KMS-11 (cell line): ENCODE measurements around the gene TOR4A.

Source experiments
- H2AFZ ChIP-seq: fragments of 200-600 bp; sonication (generic); 2 replicates; pipeline ENCODE4 v1.6.1; 2016; ENCODE audit warnings: antibody characterized with exemption, mixed run types, low read depth
- H3K27ac ChIP-seq: fragments of 200-600 bp; sonication (generic); 2 replicates; pipeline ENCODE4 v1.6.1; 2016; ENCODE audit warnings: mild to moderate bottlenecking, mixed run types
- H3K27me3 ChIP-seq: fragments of 200-600 bp; sonication (generic); 2 replicates; pipeline ENCODE4 v1.6.1; 2017; ENCODE audit warnings: mild to moderate bottlenecking, low read depth, mixed run types, moderate library complexity; ENCODE audit not compliant: insufficient read depth
- H3K36me3 ChIP-seq: fragments of 200-600 bp; sonication (generic); 2 replicates; pipeline ENCODE4 v1.6.1; 2017; ENCODE audit warnings: mild to moderate bottlenecking, mixed run types; ENCODE audit not compliant: insufficient read depth
- H3K4me1 ChIP-seq: fragments of 200-600 bp; sonication (generic); 2 replicates; pipeline ENCODE4 v1.6.1; 2016; ENCODE audit warnings: mild to moderate bottlenecking, low read depth, mixed run types; ENCODE audit not compliant: poor library complexity, severe bottlenecking
- H3K4me2 ChIP-seq: fragments of 200-600 bp; sonication (generic); 2 replicates; pipeline ENCODE4 v1.7.0; 2016; ENCODE audit warnings: mild to moderate bottlenecking, mixed run types
- H3K4me3 ChIP-seq: fragments of 200-600 bp; sonication (generic); IDR thresholded peaks from 2 replicates; pipeline ENCODE4 v1.6.1; 2017; ENCODE audit warnings: low read depth, low read length, mixed read lengths; ENCODE audit not compliant: insufficient read depth
- H3K79me2 ChIP-seq: fragments of 200-600 bp; sonication (generic); 2 replicates; pipeline ENCODE4 v1.6.1; 2016; ENCODE audit warnings: low read depth, mixed run types; ENCODE audit not compliant: insufficient read depth
- H3K9ac ChIP-seq: fragments of 200-600 bp; sonication (generic); 2 replicates; pipeline ENCODE4 v1.6.1; 2016; ENCODE audit warnings: mild to moderate bottlenecking, mixed run types
- H4K20me1 ChIP-seq: fragments of 200-600 bp; sonication (generic); 2 replicates; pipeline ENCODE4 v1.6.1; 2016; ENCODE audit warnings: mild to moderate bottlenecking, mixed run types; ENCODE audit not compliant: insufficient read depth
- TF ChIP-seq, protein P1 (sequence below): fragments of 200-600 bp; sonication (generic); conservative IDR thresholded peaks from 2 replicates; pipeline ENCODE4 v1.6.1; 2017; ENCODE audit warnings: low read depth, mild to moderate bottlenecking, antibody characterized with exemption, low read length, moderate library complexity, mixed read lengths

Gene TOR4A

DNA sequence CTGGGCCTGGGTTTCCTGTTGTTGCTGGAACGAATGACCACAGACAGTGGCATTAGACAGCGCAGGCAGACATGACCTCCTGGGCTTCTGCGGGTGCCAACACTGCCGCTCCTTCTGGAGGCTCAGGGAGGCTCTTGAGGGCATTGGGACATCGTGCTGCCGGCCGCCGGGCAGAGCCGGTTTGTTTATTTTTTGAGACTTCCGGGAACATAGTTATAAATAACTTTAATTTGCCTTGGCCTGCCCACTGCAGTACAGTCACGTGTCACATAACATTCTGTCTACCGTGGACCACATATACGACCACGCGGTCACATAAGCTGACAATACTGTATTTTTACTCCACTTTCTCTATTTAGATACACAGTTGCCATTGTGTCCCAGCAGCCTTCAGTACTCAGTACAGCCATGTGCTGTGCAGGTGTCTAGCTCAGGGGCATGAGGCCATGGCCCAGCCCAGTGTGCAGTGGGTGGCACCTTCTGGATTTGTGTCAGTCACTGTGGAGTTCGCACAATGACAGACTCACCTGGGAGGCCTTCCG is 8.2 kb upstream of the TOR4A start:
- Histone ChIP-seq H4K20me1 (no peaks in the 10 kb centered on the region), H3K36me3 (no peaks in the 10 kb centered on the region)

DNA sequence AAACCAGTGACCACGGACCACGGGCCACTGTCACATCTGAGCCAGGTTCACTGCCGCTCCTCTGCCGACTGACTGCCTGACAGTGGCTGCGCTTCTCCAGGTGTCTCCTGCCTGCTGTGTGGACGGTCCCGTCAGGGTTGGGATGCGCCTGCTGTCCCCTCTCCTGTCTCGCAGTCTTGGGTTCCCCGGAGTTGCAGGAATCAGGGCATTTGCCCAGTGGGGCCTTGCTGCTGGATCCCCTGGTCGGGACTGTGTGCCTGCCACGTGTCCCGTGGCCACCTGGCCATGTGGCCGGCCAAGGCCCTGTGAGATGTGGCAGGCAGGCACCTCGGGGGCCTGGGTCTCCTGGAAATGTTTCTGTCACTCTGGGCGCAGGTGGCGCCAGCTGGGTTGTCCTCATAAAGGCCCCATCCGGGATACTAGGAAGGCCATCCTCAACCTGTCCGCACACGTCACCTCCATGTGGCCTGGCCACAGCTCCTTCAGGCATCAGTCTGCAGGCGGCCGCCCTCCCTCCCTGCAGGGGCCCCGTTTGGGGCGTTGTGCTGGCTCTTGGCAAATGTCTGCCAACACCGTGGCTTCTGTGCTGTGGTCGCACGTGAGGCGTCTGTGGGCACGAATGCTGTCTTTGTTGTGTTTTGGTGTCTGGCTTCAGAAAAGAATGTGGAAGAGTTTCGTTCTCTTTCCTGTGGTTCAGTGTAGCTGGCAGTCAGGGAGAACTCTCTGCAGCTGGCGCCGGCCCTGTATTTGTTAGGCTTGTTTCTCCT is 6.4 kb upstream of the TOR4A start:
- Histone ChIP-seq H3K79me2 (no peaks in the 10 kb centered on the region), H4K20me1 (no peaks in the 10 kb centered on the region), H3K4me3 (no peak overlapping the region), H3K4me1 (peaks cover 26% of the 10 kb centered on the region), H3K36me3 (no peaks in the 10 kb centered on the region), H3K4me2 (peak overlapping the region; percentile 64), H2AFZ (no peak overlapping the region), H3K27ac (peak overlapping the region; percentile 74), H3K9ac (no peak overlapping the region), H3K27me3 (no peaks in the 10 kb centered on the region)
- TF ChIP-seq, protein P1, sequence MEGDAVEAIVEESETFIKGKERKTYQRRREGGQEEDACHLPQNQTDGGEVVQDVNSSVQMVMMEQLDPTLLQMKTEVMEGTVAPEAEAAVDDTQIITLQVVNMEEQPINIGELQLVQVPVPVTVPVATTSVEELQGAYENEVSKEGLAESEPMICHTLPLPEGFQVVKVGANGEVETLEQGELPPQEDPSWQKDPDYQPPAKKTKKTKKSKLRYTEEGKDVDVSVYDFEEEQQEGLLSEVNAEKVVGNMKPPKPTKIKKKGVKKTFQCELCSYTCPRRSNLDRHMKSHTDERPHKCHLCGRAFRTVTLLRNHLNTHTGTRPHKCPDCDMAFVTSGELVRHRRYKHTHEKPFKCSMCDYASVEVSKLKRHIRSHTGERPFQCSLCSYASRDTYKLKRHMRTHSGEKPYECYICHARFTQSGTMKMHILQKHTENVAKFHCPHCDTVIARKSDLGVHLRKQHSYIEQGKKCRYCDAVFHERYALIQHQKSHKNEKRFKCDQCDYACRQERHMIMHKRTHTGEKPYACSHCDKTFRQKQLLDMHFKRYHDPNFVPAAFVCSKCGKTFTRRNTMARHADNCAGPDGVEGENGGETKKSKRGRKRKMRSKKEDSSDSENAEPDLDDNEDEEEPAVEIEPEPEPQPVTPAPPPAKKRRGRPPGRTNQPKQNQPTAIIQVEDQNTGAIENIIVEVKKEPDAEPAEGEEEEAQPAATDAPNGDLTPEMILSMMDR, result no peak

More for the DNA sequence above, 8.2 kb upstream of the TOR4A start:
- Histone ChIP-seq H3K9ac (no peak overlapping the region), H3K4me1 (peaks cover 26% of the 10 kb centered on the region), H3K4me3 (no peak overlapping the region), H3K79me2 (no peaks in the 10 kb centered on the region), H3K27me3 (no peaks in the 10 kb centered on the region), H3K4me2 (no peak overlapping the region), H3K27ac (no peak overlapping the region), H2AFZ (no peak overlapping the region)
- TF ChIP-seq, protein P1, result no peak

DNA sequence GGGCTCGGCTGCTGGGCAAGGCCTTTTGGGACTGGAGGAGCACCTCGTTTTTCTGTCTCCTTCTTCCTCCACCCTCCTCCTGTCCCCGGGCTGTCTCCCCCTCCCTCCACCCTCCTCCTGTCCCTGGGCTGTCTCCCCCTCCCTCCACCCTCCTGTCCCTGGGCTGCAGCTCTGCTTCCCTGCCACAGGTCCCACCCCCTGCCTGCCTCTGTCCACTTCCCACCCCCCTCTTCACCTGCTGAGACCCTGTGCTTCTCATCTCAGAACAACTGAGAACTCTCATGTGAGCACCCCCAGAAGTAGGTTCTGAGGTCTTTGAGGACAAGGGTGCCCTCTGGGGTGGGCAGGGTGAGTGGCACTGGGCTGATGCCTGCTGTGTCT is 5.8 kb upstream of the TOR4A start:
- Histone ChIP-seq H3K4me1 (peaks cover 26% of the 10 kb centered on the region), H3K36me3 (no peaks in the 10 kb centered on the region), H4K20me1 (no peaks in the 10 kb centered on the region), H2AFZ (no peak overlapping the region), H3K27ac (peak overlapping the region; percentile 74), H3K9ac (no peak overlapping the region), H3K79me2 (no peaks in the 10 kb centered on the region), H3K4me3 (no peak overlapping the region), H3K4me2 (peak overlapping the region; percentile 64; the same call in 1 of the 2 replicates), H3K27me3 (no peaks in the 10 kb centered on the region)
- TF ChIP-seq, protein P1, result no peak

DNA sequence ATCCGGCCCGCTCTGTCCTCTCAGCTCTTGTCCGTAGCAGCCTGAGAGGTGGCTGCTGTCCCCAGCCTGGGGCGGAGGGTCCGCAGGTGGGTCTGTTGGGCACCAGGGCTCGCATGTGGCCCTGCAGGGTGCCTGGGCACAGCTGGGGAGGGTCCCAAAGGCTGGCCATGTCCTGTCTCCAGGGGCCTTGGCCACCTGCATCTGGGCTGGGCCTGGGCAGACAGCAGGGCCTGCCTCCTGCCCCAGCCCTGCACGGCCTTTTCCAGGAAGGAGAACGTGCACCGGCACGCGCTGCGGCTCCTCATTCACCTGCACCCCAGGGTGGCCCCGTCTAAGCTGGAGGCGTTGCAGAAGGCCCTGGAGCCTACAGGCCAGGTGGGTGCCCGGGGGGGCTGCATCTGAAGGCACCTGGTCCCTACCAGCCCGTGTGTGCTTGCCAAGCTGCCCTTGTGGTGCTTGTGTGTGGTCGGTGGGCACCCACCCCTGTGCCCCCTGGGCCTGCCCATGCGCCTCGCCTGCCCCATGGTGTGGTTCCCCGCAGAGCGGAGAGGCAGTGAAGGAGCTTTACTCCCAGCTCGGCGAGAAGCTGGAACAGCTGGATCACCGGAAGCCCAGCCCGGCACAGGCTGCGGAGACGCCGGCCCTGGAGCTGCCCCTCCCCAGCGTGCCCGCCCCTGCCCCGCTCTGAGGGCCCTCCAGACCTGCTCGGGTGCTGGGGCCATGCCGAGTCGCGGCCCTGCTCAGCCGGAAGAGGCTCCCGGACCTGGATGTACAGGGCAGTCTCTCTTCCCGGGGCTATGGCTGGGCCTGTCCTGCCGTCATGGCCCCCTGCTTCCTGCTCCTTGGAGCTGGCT is 5.1 kb upstream of the TOR4A start:
- Histone ChIP-seq H3K27me3 (no peaks in the 10 kb centered on the region), H3K79me2 (no peaks in the 10 kb centered on the region), H3K27ac (no peak overlapping the region), H2AFZ (no peak overlapping the region), H3K4me1 (peaks cover 26% of the 10 kb centered on the region), H3K36me3 (no peaks in the 10 kb centered on the region), H3K9ac (no peak overlapping the region), H4K20me1 (no peaks in the 10 kb centered on the region), H3K4me3 (no peak overlapping the region), H3K4me2 (no peak overlapping the region; the same call in 1 of the 2 replicates)
- TF ChIP-seq, protein P1, result no peak
